Measurements from ENCODE around the gene PRMT2.
"Not testable (repeated sequence)": the region's sequence is repeated elsewhere in the genome, so short reads cannot be mapped to it uniquely, and the experiment has no call there.

Gene PRMT2

DNA sequence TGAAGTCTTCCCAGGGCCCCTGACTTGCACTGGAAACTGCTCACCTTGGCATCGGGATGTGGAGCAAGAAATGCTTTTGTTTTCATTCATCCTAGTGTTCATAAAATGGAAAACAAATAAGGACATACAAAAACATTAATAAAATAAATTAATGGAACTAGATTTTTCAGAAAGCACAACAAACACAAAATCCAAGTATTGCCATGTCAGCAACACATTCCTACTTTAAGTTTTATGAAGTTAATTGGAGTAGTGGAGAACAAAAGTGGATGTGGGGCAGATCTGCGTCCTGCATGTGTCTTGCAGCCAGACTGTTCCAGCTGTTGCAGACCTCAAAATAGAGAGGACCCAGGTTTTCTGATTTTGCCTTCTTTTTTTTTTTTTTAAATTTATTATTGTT, 32.9 kb downstream of the PRMT2 start:
- no peak for DNase-seq (ENCODE audit: low spot score)

DNA sequence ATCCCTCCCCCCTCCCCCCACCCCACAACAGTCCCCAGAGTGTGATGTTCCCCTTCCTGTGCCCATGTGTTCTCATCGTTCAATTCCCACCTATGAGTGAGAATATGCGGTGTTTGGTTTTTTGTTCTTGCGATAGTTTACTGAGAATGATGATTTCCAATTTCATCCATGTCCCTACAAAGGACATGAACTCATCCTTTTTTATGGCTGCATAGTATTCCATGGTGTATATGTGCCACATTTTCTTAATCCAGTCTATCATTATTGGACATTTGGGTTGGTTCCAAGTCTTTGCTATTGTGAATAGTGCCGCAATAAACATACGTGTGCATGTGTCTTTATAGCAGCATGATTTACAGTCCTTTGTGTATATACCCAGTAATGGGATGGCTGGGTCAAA, 33.4 kb downstream of the PRMT2 start:
- DNase-seq (ENCODE audit: low spot score) = not testable (repeated sequence)

DNA sequence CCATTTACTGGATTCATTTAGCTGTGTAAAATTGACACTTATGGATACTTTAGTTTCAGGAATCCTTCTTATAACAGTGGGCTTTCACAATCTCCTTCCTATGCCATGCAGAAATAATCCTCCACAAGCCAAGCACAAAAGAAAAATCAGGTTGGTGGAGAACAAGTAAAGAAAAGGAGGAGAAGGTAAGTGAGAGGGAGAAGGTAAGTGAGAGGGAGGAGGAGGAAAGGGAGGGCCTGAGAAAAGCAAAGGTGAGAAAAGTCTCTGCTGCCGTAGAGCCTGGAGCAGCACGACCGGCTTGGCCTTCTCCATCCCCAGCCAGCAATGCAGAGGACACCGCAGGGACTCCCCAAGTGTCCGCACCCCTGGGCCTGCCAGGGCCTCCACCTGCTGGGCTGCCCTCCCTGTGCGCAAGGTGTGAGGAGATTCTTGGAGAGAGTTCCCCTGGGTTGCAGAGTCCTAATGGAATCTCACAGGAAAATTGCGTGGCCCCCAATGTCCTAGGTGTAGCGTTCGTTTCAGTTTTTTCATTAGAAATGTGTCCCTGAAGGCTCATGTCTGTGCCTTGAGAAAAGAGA, 39.0 kb downstream of the PRMT2 start:
- no peak for DNase-seq (ENCODE audit: low spot score)

- no peak for DNase-seq (ENCODE audit: low spot score)
Observed at GRCh38 chr21:46675595-46676280, 40.3 kb downstream of the PRMT2 start.

- DNase-seq (ENCODE audit: low spot score) = not testable (repeated sequence)
Observed at GRCh38 chr21:46676542-46676941, 41.1 kb downstream of the PRMT2 start.

DNA sequence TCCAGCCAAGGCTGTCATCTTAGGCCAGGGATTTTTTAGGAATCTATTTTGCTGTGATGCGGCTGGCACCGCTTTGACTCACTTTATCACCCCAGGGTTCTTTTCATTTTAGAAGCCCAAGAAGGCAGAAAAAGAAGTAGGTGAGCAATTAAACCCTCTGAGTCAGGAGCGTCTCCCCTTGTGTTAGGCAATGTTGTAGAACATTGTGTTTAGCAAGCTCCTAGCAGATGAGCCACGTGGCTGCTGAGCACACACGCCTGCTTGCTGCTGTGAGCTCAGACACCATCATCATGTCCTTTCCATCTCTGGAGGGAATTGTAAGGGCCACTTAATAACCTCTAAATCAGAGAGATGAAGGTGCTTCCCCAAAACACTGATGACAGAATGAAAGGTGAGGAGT, 46.1 kb downstream of the PRMT2 start:
- not testable (repeated sequence) for DNase-seq (ENCODE audit: low spot score)

GRCh38 chr21:46698652-46699051, 63.2 kb downstream of the PRMT2 start:
- DNase-seq (ENCODE audit: low spot score) = not testable (repeated sequence)

GRCh38 chr21:46699104-46699503, 63.6 kb downstream of the PRMT2 start:
- not testable (repeated sequence) for DNase-seq (ENCODE audit: low spot score)

All from SK-N-DZ (cell line).